Lung (tissue), 12 donors: ENCODE measurements around the gene PDE4C. TPM values are rescaled to one million over a fixed set of nuclear protein-coding genes. Genes with fewer than 3 reads are reported as not detected.

ENCODE experiments used
- ATAC-seq: fragments of 200-7000 bp; cut with Tn5 transposase; one replicate; pipeline ENCODE4 v1.9.1; 2020; ENCODE audit warnings: moderate number of reproducible peaks; ENCODE audit not compliant: insufficient read depth, low FRiP score
- DNase-seq, 3 donors: peaks; one replicate each; pipeline ENCODE4 v3.0.0-alpha.2; 2013 to 2017
- H3K27ac ChIP-seq, 2 donors: one replicate each; pipeline ENCODE4 v1.5.1; 2013; ENCODE audit warnings: mild to moderate bottlenecking in 2 of 2, moderate library complexity in 2 of 2, control low read depth in 1 of 2, inconsistent platforms in 1 of 2, low read depth in 1 of 2, low read length in 1 of 2
- H3K27me3 ChIP-seq, 3 donors: one replicate each; pipeline ENCODE4 v1.5.1; 2013; ENCODE audit warnings: low read length in 2 of 3; ENCODE audit not compliant: control insufficient read depth in 3 of 3, insufficient read depth in 3 of 3
- H3K36me3 ChIP-seq, 4 donors: one replicate each; pipeline ENCODE4 v1.5.1; 2013; ENCODE audit warnings: low read length in 4 of 4, mild to moderate bottlenecking in 1 of 4, moderate library complexity in 1 of 4; ENCODE audit not compliant: control insufficient read depth in 4 of 4, insufficient read depth in 4 of 4
- H3K4me1 ChIP-seq, 5 donors: one replicate each; pipeline ENCODE4 v1.5.1; 2013; ENCODE audit warnings: low read length in 5 of 5, mild to moderate bottlenecking in 2 of 5, moderate library complexity in 1 of 5; ENCODE audit not compliant: control insufficient read depth in 5 of 5, insufficient read depth in 5 of 5
- H3K4me3 ChIP-seq: one replicate; pipeline ENCODE4 v1.5.1; 2013; ENCODE audit warnings: mild to moderate bottlenecking, control low read depth, moderate library complexity
- H3K9ac ChIP-seq, 2 donors: one replicate each; pipeline ENCODE4 v1.5.1; 2013; ENCODE audit warnings: low read length in 2 of 2, control low read depth in 1 of 2; ENCODE audit not compliant: insufficient read depth in 1 of 2
- H3K9me3 ChIP-seq, 4 donors: one replicate each; pipeline ENCODE4 v1.5.1; 2013; ENCODE audit warnings: low read length in 3 of 4, mild to moderate bottlenecking in 1 of 4, moderate library complexity in 1 of 4; ENCODE audit not compliant: control insufficient read depth in 4 of 4, insufficient read depth in 3 of 4
- WGBS, 2 donors: extraction: QIAGEN DNeasy Blood & Tissue Kit; methylation state at CpG; one replicate each; pipeline ENCODE4 v1.1.7; 2013; 5-methylcytosine and 5-hydroxymethylcytosine counted together
- polyA plus RNA-seq, 2 donors: library from polyadenylated mRNA; stranded (reverse); fragments of 200-250 nt; gene quantifications; one replicate each; pipeline ENCODE4 v1.2.1, GENCODE V29; 2013
- total RNA-seq, 2 donors: library from RNA; depleted of rRNA in 1 of 2; stranded (reverse); fragments of >200 nt in 1 of 2; gene quantifications; one replicate each; pipeline ENCODE4 v1.2.1, GENCODE V29; 2014 to 2021
- TF ChIP-seq, protein P1 (sequence below): IDR thresholded peaks from 2 replicates; pipeline ENCODE4 v1.5.1; 2012; ENCODE audit warnings: mild to moderate bottlenecking; ENCODE audit errors: control extremely low read depth, extremely low read depth
- donor health status: control.
- donor health status: control.
- donor health status: Bipolar disorder and iron deficiency.
- donor health status: healthy.
- donor health status: DM: yes; HTN: yes; CAD: no.

PDE4C gene
- total and polyA plus RNA-seq, 4 donors: 0.32 to 32.4 (median 4.2) TPM

DNA sequence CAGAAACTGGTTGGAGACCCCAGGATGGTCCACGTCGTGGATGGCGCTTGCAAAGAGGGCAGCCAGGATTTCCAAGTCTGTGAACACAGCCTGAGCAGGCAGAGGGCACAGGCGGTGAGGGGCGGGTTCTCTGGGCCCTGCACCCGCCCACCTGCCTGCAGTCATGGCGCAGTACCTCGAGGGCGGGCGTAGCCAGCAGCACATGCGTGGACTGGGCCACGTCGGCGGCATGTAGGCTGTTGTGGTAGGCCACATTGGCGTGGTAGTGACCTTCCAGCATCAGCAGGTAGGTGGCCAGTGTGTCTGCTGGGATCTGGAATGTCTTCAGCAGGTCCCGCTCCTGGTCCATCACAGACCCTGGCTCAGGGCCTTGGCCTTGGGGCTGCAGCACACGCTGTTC lies 8.1 kb downstream of the PDE4C start:
- H3K27me3 ChIP-seq: peaks cover 0 to 6% (median 0%) of the 10 kb centered on the region in 3 donors
- 89 to 92% methylated on average over 17 of the region's 17 CpGs for WGBS, 2 donors
- TF ChIP-seq, protein P1, sequence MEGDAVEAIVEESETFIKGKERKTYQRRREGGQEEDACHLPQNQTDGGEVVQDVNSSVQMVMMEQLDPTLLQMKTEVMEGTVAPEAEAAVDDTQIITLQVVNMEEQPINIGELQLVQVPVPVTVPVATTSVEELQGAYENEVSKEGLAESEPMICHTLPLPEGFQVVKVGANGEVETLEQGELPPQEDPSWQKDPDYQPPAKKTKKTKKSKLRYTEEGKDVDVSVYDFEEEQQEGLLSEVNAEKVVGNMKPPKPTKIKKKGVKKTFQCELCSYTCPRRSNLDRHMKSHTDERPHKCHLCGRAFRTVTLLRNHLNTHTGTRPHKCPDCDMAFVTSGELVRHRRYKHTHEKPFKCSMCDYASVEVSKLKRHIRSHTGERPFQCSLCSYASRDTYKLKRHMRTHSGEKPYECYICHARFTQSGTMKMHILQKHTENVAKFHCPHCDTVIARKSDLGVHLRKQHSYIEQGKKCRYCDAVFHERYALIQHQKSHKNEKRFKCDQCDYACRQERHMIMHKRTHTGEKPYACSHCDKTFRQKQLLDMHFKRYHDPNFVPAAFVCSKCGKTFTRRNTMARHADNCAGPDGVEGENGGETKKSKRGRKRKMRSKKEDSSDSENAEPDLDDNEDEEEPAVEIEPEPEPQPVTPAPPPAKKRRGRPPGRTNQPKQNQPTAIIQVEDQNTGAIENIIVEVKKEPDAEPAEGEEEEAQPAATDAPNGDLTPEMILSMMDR: no peak
- no peak overlapping the region for H3K27ac ChIP-seq
- H3K4me1 ChIP-seq: no peaks in the 10 kb centered on the region
- H3K4me3 ChIP-seq: no peak overlapping the region
- H3K9me3 ChIP-seq: no peaks in the 10 kb centered on the region
- ATAC-seq (no peak), DNase-seq (no peak)
- no peaks in the 10 kb centered on the region for H3K36me3 ChIP-seq
- H3K9ac ChIP-seq: no peak overlapping the region

DNA sequence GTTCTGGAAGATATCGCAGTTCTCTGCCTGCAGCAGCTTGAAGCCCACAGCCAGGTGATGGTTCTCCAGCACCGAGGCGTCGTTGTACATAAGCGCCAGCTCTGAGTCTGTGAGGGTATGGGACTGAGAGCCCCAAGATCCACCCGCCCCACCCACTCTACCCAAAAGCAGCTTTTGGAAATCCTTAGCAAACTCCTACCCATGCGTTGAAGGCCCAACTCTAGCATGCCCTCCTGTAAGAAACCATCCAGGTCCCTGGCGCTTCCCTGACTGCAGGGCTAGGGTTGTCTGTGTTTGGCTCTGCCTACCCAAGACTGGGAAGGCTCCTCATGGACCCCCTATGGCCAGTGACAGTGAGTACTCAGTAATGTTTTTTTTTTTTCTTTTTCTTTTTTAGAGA lies 9.4 kb downstream of the PDE4C start:
- Histone ChIP-seq H3K9me3 (no peaks in the 10 kb centered on the region), H3K9ac (no peak overlapping the region), H3K27ac (no peak overlapping the region), H3K27me3 (peaks cover 0 to 6% (median 0%) of the 10 kb centered on the region in 3 donors), H3K4me3 (no peak overlapping the region), H3K36me3 (no peaks in the 10 kb centered on the region), H3K4me1 (no peaks in the 10 kb centered on the region)
- DNase-seq: no peak
- no peak for ATAC-seq
- WGBS, 2 donors: 96 to 99% methylated on average over 8 of the region's 8 CpGs
- TF ChIP-seq, protein P1: no peak

DNA sequence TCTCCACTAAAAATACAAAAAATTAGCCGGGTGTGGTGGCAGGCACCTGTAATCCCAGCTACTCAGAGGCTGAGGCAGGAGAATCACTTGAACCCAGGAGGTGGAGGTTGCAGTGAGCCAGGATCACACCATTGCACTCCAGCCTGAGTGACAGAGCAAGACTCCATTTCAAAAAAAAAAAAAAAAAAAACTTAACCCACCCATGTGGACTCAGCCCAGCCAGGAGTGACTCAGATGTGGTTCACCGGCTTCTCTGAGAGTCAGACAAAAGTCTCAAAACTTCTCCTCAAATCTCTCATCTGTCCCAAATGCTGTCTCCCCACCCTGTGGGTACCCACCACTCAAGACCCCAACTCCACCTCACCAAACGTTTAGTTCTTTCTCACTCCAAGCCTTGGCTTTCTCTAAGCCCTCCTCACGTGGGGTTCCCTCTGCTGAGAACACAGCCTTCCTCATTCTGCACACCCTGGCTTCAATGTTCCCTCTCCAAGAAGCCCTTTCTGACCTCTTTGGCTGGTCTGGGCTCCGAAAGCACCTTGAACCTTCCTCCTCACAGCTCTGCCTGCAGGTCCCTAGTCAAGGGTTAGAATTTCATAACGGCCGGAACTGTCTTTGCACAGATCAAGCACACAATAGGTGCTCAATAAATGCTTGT lies 11.3 kb downstream of the PDE4C start:
- WGBS, 2 donors: 74 to 76% methylated on average over 7 of the region's 7 CpGs
- H3K9ac ChIP-seq: no peak overlapping the region
- ATAC-seq: no peak

More for the DNA sequence above, 11.3 kb downstream of the PDE4C start:
- Histone ChIP-seq H3K27ac (no peak overlapping the region), H3K36me3 (no peaks in the 10 kb centered on the region), H3K27me3 (peaks cover 0 to 2% (median 0%) of the 10 kb centered on the region in 3 donors), H3K4me3 (no peak overlapping the region), H3K9me3 (no peaks in the 10 kb centered on the region), H3K4me1 (peaks cover 0 to 4% (median 0%) of the 10 kb centered on the region in 5 donors)
- TF ChIP-seq, protein P1: no peak
- no peak for DNase-seq
